LHCN-M2 (cell line): ENCODE measurements around the gene SYT13. TPM values are rescaled to one million over a fixed set of nuclear protein-coding genes. Genes with fewer than 3 reads are reported as not detected.

ENCODE experiments used
- total RNA-seq: library from RNA; depleted of rRNA; stranded (reverse); fragments of >200 nt; gene quantifications from 2 replicates; pipeline ENCODE4 v1.2.3, GENCODE V29; 2014; rRNA removed

Gene SYT13
- total RNA-seq, 1 experiment from 2014 or later = not detected

Other genes with a start within 250 kb of the SYT13 start
- gene PRDM11, start 139.7 kb downstream of the SYT13 start, total RNA-seq = 3.8 and 4.6 TPM in 2 replicates